Ovary (tissue), 3 donors: ENCODE data around the gene PTTG1IP2.

Experiments
- POLR2A ChIP-seq: fragments of 450-650 bp; IDR thresholded peaks from one replicate; pipeline ENCODE4 v1.6.1; 2017; ENCODE audit warnings: antibody characterized with exemption, mild to moderate bottlenecking, moderate library complexity
- TF ChIP-seq, protein P1 (sequence below), 3 donors: fragments of 450-650 bp in 2 of 3; fragments of 200-600 bp in 1 of 3; IDR thresholded peaks; one replicate each; pipeline versions ENCODE4 v1.5.1 to v1.8.0; 2016 to 2022; ENCODE audit warnings: antibody characterized with exemption in 3 of 3, mild to moderate bottlenecking in 1 of 3
- donor health status: DM: no; HTN: no; CAD: no.

DNA sequence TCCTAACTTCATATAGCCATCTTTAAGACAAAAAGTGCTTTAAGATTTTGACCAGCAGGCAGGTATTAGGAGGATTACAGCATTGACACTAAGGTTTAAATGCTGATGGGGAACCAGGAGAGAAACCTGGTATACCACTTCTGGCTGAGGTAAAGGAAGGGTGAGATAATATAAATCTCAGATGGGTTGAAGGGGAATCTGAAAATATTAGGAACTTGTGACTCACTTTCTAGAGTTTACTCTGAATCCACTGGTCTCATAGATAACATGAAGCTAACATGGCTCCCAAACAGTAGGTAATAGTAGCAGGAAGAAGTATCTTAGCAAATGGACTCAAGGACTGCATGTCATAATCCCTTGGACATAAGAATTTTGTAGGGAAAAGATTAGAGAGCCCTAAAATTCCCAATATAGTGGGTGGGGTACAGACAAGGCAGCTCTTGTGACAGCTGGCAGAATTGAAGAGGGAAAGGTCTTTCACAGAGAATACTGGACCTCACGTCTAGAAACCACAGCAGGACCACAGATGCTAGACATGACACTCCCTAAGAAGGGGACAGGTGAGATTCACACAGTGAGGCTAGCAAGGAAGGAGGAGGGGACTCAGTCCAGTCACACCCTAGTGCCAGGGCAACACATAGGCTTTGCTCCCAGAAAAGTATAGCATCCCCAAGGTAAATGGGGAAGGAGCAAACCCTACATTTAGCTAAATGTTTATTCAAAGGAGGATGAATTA is 3.5 kb downstream of the PTTG1IP2 start:
- TF ChIP-seq, protein P1, sequence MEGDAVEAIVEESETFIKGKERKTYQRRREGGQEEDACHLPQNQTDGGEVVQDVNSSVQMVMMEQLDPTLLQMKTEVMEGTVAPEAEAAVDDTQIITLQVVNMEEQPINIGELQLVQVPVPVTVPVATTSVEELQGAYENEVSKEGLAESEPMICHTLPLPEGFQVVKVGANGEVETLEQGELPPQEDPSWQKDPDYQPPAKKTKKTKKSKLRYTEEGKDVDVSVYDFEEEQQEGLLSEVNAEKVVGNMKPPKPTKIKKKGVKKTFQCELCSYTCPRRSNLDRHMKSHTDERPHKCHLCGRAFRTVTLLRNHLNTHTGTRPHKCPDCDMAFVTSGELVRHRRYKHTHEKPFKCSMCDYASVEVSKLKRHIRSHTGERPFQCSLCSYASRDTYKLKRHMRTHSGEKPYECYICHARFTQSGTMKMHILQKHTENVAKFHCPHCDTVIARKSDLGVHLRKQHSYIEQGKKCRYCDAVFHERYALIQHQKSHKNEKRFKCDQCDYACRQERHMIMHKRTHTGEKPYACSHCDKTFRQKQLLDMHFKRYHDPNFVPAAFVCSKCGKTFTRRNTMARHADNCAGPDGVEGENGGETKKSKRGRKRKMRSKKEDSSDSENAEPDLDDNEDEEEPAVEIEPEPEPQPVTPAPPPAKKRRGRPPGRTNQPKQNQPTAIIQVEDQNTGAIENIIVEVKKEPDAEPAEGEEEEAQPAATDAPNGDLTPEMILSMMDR (IDR thresholded peaks at IDR 0.05): no peak
- TF ChIP-seq POLR2A: no peak
